K562 (cell line): ENCODE data around the gene FHDC1. TPM values are rescaled to one million over a fixed set of nuclear protein-coding genes. Genes with fewer than 3 reads are reported as not detected.

ENCODE experiments used
- BACH1 ChIP-seq: fragments of 200-800 bp; sonication (Bioruptor generic); IDR thresholded peaks from 2 replicates; pipeline ENCODE4 v1.6.1; 2016; ENCODE audit warnings: missing genetic modification characterization, missing compliant biosample characterization
- FOXA3 ChIP-seq, 2 experiments: fragments of 450-650 bp in 1 of 2; sonication (generic) in 1 of 2; formaldehyde crosslinking; IDR thresholded peaks in 1 of 2; conservative IDR thresholded peaks in 1 of 2; 2 replicates each; pipeline versions ENCODE4 v1.4.0 to v1.8.0; 2020 to 2022; ENCODE audit warnings: mild to moderate bottlenecking in 2 of 2, missing genetic modification reagents in 1 of 2
- KAT7 ChIP-seq: sonication (generic); formaldehyde crosslinking; IDR thresholded peaks from 2 replicates; pipeline ENCODE4 v1.8.0; 2022; ENCODE audit warnings: missing genetic modification reagents, mild to moderate bottlenecking, borderline replicate concordance
- NUFIP1 ChIP-seq: fragments of 450-650 bp; IDR thresholded peaks from 2 replicates; pipeline ENCODE4 v1.6.1; 2018; ENCODE audit not compliant: partially characterized antibody
- ZBTB1 ChIP-seq: sonication (generic); formaldehyde crosslinking; IDR thresholded peaks from 2 replicates; pipeline ENCODE4 v1.8.1; 2023; ENCODE audit warnings: missing genetic modification reagents, low read depth, mild to moderate bottlenecking, borderline replicate concordance
- ZC3H11A ChIP-seq: IDR thresholded peaks from 2 replicates; pipeline ENCODE4 v1.6.1; 2012; ENCODE audit warnings: low read depth, low read length, improper control_type of control experiment
- ZNF436 ChIP-seq: fragments of 250-450, 450-650 bp; sonication (Bioruptor Pico); formaldehyde crosslinking; IDR thresholded peaks from 2 replicates; pipeline ENCODE4 v1.7.0; 2020; ENCODE audit warnings: mild to moderate bottlenecking
- polyA plus RNA-seq, 8 experiments: library from polyadenylated mRNA; depleted of rRNA in 4 of 8; stranded (reverse) in 5 of 8; unstranded in 3 of 8; fragments of >200 nt; fragmentation: Nextera tagmentation in 2 of 8; fragmentation: Illumina TruSeq in 1 of 8; extraction: Ambion mirVana in 2 of 8; extraction: Trizol in 1 of 8; gene quantifications; 2 replicates each; pipeline versions ENCODE4 v1.2.1 to v1.2.3, GENCODE V29; 2011 to 2014; ENCODE audit warnings: inconsistent platforms in 1 of 8, missing spikeins in 1 of 8
- total RNA-seq, 7 experiments: library from RNA; depleted of rRNA in 6 of 7; stranded (reverse); fragments of >200 nt in 6 of 7; fragmentation: Illumina TruSeq in 2 of 7; extraction: Trizol in 2 of 7; gene quantifications; 2 replicates each; pipeline versions ENCODE4 v1.2.1 to v1.2.3, GENCODE V29; 2011 to 2021; ENCODE audit warnings: low replicate concordance in 1 of 7
- TF ChIP-seq, protein P1 (sequence below): fragments of 450-650 bp; IDR thresholded peaks from 2 replicates; pipeline ENCODE4 v1.6.1; 2017; ENCODE audit warnings: antibody characterized with exemption
- TF ChIP-seq, protein P2 (sequence below): sonication (generic); formaldehyde crosslinking; IDR thresholded peaks from 2 replicates; pipeline ENCODE4 v1.8.0; 2022; ENCODE audit warnings: mild to moderate bottlenecking, missing genetic modification reagents
- TF ChIP-seq, protein P3 (sequence below): fragments of 250-450 bp; sonication (Bioruptor Pico); IDR thresholded peaks from 2 replicates; pipeline ENCODE4 v1.9.0; 2021; ENCODE audit warnings: mild to moderate bottlenecking, inconsistent platforms
- TF ChIP-seq, protein P4 (sequence below): sonication (generic); formaldehyde crosslinking; IDR thresholded peaks from 2 replicates; pipeline ENCODE4 v1.8.0; 2022; ENCODE audit warnings: missing genetic modification reagents, mild to moderate bottlenecking, borderline replicate concordance

The FHDC1 gene
- total and polyA plus RNA-seq, 9 of the 15 experiments (the other 6 are each of a cell fraction or from before 2014, with no cell fraction given) = 0.01 to 0.43 (median 0.07) TPM

DNA sequence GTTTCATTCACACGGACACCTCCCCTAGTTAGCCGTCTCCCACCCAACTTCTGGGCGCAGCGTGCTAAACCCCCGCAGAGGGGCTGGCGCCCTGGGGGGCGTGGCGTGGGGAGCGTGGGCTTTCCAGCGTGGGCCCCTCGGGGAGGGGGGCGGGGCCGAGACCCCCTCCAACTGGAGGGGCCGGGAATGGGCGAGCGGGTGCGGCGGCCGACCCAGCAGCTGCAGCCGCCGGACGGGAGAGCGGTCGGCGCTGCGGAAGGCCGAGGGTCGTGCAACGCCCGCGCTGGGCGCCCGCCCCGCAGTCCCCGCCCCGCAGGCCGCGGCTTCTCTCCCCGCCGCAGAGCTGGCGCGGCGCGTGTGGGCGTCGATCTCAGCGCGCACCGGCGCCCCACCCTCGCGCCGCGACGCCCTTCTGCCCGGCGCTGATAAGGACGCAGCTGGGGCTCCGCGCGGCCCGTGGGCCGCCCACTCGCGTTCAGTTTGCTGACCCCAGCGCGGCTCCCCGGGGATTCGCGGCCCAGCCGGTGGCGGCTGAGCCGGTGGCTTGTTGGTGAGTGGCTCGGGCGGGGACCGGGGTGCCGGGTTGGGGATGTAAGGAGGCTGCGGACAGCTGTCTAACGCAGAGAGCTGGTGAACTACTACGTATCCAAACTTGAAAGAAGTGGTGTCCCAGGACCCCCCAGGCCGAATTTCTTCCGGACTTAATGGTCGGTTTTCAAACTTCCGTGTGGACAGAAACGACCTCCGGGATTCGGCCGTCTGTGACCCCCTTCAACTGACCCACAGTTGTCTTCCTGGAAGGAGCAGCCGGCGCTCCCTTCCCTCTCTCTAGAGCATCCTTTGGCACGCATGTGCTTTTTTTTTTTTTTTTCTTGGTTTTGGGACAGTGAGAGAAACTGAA is 1.5 kb downstream of the FHDC1 start (continued):
- TF ChIP-seq, protein P1, sequence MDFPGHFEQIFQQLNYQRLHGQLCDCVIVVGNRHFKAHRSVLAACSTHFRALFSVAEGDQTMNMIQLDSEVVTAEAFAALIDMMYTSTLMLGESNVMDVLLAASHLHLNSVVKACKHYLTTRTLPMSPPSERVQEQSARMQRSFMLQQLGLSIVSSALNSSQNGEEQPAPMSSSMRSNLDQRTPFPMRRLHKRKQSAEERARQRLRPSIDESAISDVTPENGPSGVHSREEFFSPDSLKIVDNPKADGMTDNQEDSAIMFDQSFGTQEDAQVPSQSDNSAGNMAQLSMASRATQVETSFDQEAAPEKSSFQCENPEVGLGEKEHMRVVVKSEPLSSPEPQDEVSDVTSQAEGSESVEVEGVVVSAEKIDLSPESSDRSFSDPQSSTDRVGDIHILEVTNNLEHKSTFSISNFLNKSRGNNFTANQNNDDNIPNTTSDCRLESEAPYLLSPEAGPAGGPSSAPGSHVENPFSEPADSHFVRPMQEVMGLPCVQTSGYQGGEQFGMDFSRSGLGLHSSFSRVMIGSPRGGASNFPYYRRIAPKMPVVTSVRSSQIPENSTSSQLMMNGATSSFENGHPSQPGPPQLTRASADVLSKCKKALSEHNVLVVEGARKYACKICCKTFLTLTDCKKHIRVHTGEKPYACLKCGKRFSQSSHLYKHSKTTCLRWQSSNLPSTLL = no peak
- TF ChIP-seq, protein P2, sequence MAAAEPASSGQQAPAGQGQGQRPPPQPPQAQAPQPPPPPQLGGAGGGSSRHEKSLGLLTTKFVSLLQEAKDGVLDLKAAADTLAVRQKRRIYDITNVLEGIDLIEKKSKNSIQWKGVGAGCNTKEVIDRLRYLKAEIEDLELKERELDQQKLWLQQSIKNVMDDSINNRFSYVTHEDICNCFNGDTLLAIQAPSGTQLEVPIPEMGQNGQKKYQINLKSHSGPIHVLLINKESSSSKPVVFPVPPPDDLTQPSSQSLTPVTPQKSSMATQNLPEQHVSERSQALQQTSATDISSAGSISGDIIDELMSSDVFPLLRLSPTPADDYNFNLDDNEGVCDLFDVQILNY (CRISPR knock-in tag) = no peak
- TF ChIP-seq, protein P3, sequence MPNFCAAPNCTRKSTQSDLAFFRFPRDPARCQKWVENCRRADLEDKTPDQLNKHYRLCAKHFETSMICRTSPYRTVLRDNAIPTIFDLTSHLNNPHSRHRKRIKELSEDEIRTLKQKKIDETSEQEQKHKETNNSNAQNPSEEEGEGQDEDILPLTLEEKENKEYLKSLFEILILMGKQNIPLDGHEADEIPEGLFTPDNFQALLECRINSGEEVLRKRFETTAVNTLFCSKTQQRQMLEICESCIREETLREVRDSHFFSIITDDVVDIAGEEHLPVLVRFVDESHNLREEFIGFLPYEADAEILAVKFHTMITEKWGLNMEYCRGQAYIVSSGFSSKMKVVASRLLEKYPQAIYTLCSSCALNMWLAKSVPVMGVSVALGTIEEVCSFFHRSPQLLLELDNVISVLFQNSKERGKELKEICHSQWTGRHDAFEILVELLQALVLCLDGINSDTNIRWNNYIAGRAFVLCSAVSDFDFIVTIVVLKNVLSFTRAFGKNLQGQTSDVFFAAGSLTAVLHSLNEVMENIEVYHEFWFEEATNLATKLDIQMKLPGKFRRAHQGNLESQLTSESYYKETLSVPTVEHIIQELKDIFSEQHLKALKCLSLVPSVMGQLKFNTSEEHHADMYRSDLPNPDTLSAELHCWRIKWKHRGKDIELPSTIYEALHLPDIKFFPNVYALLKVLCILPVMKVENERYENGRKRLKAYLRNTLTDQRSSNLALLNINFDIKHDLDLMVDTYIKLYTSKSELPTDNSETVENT (CRISPR knock-in tag) = no peak
- no peak for TF ChIP-seq ZC3H11A
- peak; percentile 88; the same call in 1 of the 2 replicates for TF ChIP-seq ZBTB1 (CRISPR knock-in tag)
- no peak for TF ChIP-seq FOXA3 (CRISPR knock-in tag; conservative IDR thresholded peaks at IDR 0.05 in 1 of 2, IDR thresholded peaks at IDR 0.05 in 1 of 2)
- no peak for TF ChIP-seq BACH1 (tag)
- TF ChIP-seq, protein P4, sequence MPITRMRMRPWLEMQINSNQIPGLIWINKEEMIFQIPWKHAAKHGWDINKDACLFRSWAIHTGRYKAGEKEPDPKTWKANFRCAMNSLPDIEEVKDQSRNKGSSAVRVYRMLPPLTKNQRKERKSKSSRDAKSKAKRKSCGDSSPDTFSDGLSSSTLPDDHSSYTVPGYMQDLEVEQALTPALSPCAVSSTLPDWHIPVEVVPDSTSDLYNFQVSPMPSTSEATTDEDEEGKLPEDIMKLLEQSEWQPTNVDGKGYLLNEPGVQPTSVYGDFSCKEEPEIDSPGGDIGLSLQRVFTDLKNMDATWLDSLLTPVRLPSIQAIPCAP (CRISPR knock-in tag) = no peak
- TF ChIP-seq ZNF436 = no peak
- TF ChIP-seq KAT7 (CRISPR knock-in tag) = no peak; the same call in 1 of the 2 replicates
- no peak for TF ChIP-seq NUFIP1
